OCI-LY3 (cell line): ENCODE results near the gene VTI1B.

Experiments used
- H2AFZ ChIP-seq: fragments of 200-600, 300-600 bp; shearing (Covaris generic); 2 replicates; pipeline ENCODE4 v1.6.0; 2014; ENCODE audit warnings: antibody characterized with exemption, low read depth, low read length
- H3K27ac ChIP-seq: fragments of 200-600, 300-600 bp; sonication (generic); 2 replicates; pipeline ENCODE4 v1.5.1; 2014; ENCODE audit warnings: mild to moderate bottlenecking, low read length, moderate library complexity, mixed read lengths
- H3K27me3 ChIP-seq: fragments of 200-600, 300-600 bp; sonication (generic); 2 replicates; pipeline ENCODE4 v1.6.1; 2014; ENCODE audit warnings: low read depth, low read length, mixed read lengths
- H3K36me3 ChIP-seq: fragments of 200-600, 300-600 bp; sonication (generic); replicated peaks from 2 replicates; pipeline ENCODE3; 2014; ENCODE audit warnings: low read depth, low read length, mixed read lengths
- H3K4me1 ChIP-seq: fragments of 300-600, 200-600 bp; sonication (generic); 2 replicates; pipeline ENCODE4 v1.6.1; 2014; ENCODE audit warnings: low read length, mixed read lengths
- H3K4me2 ChIP-seq: fragments of 200-600, 300-600 bp; sonication (generic); 2 replicates; pipeline ENCODE4 v1.6.1; 2014; ENCODE audit warnings: low read length, mixed read lengths
- H3K4me3 ChIP-seq: fragments of 300-600, 200-600 bp; sonication (generic); 2 replicates; pipeline ENCODE4 v1.5.1; 2014; ENCODE audit warnings: antibody characterized with exemption, mild to moderate bottlenecking, low read length, moderate library complexity
- H3K79me2 ChIP-seq: fragments of 300-600, 200-600 bp; shearing (Covaris generic); 2 replicates; pipeline ENCODE4 v1.6.1; 2014; ENCODE audit warnings: mild to moderate bottlenecking, low read length, mixed read lengths
- H3K9ac ChIP-seq: fragments of 300-600, 200-600 bp; shearing (Covaris generic); 2 replicates; pipeline ENCODE4 v1.6.0; 2014; ENCODE audit warnings: mild to moderate bottlenecking, low read length, moderate library complexity
- H3K9me3 ChIP-seq: fragments of 200-600, 300-600 bp; shearing (Covaris generic); 2 replicates; pipeline ENCODE4 v1.6.1; 2014; ENCODE audit warnings: low read length, mixed read lengths; ENCODE audit not compliant: insufficient read depth
- H4K20me1 ChIP-seq: fragments of 200-600, 300-600 bp; sonication (generic); 2 replicates; pipeline ENCODE4 v1.6.1; 2016; ENCODE audit warnings: low read length, mixed read lengths; ENCODE audit not compliant: insufficient read depth
- EZH2phosphoT487 ChIP-seq: fragments of 200-600 bp; shearing (Covaris generic); IDR thresholded peaks from 2 replicates; pipeline ENCODE4 v1.6.1; 2018; ENCODE audit warnings: antibody characterized with exemption, mixed run types, low read depth
- TF ChIP-seq, protein P1 (sequence below): fragments of 200-600, 300-600 bp; sonication (generic); IDR thresholded peaks from 2 replicates; pipeline ENCODE4 v1.5.1; 2014; ENCODE audit warnings: antibody characterized with exemption, low read length, low read depth

VTI1B gene

DNA sequence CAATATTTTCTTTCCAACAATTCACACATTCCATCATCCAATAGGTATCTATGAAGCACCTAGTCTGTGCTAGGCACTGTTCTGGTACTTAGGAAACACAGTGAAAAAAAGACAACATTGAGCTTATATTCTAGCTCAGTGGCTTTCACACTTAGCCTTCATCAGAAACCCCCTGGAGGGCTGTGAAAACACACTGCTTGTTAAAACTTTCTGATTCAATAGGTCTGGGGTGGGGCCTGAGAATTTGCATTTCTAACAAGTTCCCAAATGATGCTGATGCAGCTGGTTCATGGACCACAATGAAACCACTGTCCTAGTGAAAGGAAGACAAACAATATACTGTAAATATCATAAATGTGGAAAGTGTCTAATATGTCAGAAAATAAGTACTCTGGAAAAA is 5.9 kb downstream of the VTI1B start:
- Histone ChIP-seq H3K4me2 (no peak overlapping the region), H3K4me1 (peaks cover 13% of the 10 kb centered on the region), H4K20me1 (peaks cover 11% of the 10 kb centered on the region; the same call in 1 of the 2 replicates), H2AFZ (no peak overlapping the region), H3K36me3 (no peaks in the 10 kb centered on the region), H3K27me3 (no peaks in the 10 kb centered on the region), H3K4me3 (no peak overlapping the region), H3K79me2 (peaks cover 29% of the 10 kb centered on the region), H3K9me3 (no peaks in the 10 kb centered on the region), H3K9ac (no peak overlapping the region), H3K27ac (no peak overlapping the region)
- TF ChIP-seq EZH2phosphoT487, result no peak

DNA sequence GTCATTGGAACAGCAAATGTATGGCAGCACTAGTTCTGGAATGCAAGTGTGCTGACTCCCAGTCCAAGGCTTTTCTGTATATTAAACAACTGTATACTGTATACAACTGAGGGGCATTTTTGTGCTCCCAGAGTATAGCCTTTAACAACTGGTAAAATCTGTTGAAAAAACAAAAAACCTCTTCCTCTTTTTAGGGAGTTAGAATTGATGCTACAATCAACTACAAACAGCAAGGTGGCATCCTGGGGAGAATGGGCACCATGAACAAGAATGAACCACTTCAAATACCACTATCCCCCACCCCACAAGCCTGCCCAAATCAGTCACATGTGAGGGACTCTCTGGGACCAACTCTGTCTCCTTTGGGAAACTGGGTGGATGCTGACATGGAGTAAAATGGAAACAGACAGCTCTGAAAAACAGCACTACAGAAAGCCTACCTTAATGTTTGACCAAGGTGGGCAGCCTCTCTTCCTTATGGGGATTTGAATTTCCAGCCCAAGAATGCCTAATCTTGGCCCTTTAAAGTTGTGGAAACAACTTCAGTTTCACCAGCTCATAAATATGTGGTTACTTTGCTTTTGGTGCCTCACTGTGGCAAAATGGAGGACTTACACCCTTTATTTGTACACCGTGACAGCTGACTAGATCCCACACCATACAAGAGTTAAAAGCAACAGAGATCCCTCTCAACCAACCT is 7.5 kb downstream of the VTI1B start:
- Histone ChIP-seq H3K4me3 (no peak overlapping the region), H3K4me2 (no peak overlapping the region), H3K9me3 (no peaks in the 10 kb centered on the region), H3K36me3 (no peaks in the 10 kb centered on the region), H3K27me3 (no peaks in the 10 kb centered on the region), H3K9ac (no peak overlapping the region), H4K20me1 (peaks cover 11% of the 10 kb centered on the region; the same call in 1 of the 2 replicates), H3K4me1 (peaks cover 10% of the 10 kb centered on the region), H3K27ac (no peak overlapping the region), H3K79me2 (peaks cover 18% of the 10 kb centered on the region), H2AFZ (no peak overlapping the region)
- TF ChIP-seq, protein P1, sequence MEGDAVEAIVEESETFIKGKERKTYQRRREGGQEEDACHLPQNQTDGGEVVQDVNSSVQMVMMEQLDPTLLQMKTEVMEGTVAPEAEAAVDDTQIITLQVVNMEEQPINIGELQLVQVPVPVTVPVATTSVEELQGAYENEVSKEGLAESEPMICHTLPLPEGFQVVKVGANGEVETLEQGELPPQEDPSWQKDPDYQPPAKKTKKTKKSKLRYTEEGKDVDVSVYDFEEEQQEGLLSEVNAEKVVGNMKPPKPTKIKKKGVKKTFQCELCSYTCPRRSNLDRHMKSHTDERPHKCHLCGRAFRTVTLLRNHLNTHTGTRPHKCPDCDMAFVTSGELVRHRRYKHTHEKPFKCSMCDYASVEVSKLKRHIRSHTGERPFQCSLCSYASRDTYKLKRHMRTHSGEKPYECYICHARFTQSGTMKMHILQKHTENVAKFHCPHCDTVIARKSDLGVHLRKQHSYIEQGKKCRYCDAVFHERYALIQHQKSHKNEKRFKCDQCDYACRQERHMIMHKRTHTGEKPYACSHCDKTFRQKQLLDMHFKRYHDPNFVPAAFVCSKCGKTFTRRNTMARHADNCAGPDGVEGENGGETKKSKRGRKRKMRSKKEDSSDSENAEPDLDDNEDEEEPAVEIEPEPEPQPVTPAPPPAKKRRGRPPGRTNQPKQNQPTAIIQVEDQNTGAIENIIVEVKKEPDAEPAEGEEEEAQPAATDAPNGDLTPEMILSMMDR, result peak; percentile 69
- TF ChIP-seq EZH2phosphoT487, result no peak

DNA sequence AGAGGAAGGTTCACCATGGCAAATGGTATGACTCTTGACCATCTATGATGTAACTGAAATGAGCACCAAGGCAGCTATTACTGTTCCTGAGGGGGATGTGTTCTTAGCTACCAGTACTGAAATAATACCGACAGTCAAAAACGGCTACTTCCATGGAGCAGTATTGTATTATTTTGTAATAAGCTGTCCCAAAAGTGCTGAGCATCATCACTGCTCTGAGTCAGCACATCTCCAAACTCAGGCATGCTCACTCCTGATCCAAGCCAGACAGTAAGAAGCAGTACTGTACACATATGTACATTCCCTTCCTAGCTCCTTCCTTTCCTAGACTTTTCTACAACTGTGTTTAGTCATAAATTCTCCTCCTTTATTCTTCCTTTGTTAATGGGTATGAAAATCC is 8.6 kb downstream of the VTI1B start:
- TF ChIP-seq EZH2phosphoT487, result no peak
- H3K4me3 ChIP-seq, result no peak overlapping the region

DNA sequence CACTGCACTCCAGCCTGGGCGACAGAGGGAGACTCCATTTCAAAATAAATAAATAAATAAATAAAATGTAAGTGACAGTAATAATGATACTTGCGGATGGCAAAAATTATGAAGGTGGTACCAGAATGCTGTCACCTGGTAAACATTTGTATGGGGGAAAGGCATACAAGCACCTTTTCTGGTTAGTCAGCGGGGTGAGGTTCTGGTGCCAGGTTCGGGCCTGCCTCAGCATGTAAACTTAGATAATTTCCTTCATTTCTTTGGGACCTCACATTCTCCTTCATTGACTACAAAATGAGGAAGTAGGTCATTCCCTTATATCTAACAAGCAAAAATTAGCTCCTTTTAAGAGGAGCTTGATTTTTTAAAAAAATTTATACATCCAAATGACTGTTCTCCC is 10.8 kb downstream of the VTI1B start:
- H3K4me2 ChIP-seq, result no peak overlapping the region
- peaks cover 11% of the 10 kb centered on the region; the same call in 1 of the 2 replicates for H4K20me1 ChIP-seq
- no peak overlapping the region for H3K4me3 ChIP-seq
- no peaks in the 10 kb centered on the region for H3K27me3 ChIP-seq
- H3K9me3 ChIP-seq, result no peaks in the 10 kb centered on the region
- H3K36me3 ChIP-seq, result peaks cover 5% of the 10 kb centered on the region
- TF ChIP-seq, protein P1, result no peak
- no peak for TF ChIP-seq EZH2phosphoT487
- no peak overlapping the region for H3K27ac ChIP-seq
- peaks cover 18% of the 10 kb centered on the region for H3K79me2 ChIP-seq
- no peak overlapping the region for H2AFZ ChIP-seq
- no peak overlapping the region for H3K9ac ChIP-seq
- H3K4me1 ChIP-seq, result peaks cover 8% of the 10 kb centered on the region

More for the DNA sequence above, 8.6 kb downstream of the VTI1B start:
- H4K20me1 ChIP-seq, result peaks cover 11% of the 10 kb centered on the region; the same call in 1 of the 2 replicates
- H3K27ac ChIP-seq, result no peak overlapping the region
- H3K9me3 ChIP-seq, result no peaks in the 10 kb centered on the region
- H3K4me1 ChIP-seq, result peaks cover 10% of the 10 kb centered on the region
- no peaks in the 10 kb centered on the region for H3K36me3 ChIP-seq
- H3K27me3 ChIP-seq, result no peaks in the 10 kb centered on the region
- H3K4me2 ChIP-seq, result no peak overlapping the region
- no peak overlapping the region for H2AFZ ChIP-seq
- no peak overlapping the region for H3K9ac ChIP-seq
- peaks cover 18% of the 10 kb centered on the region for H3K79me2 ChIP-seq

DNA sequence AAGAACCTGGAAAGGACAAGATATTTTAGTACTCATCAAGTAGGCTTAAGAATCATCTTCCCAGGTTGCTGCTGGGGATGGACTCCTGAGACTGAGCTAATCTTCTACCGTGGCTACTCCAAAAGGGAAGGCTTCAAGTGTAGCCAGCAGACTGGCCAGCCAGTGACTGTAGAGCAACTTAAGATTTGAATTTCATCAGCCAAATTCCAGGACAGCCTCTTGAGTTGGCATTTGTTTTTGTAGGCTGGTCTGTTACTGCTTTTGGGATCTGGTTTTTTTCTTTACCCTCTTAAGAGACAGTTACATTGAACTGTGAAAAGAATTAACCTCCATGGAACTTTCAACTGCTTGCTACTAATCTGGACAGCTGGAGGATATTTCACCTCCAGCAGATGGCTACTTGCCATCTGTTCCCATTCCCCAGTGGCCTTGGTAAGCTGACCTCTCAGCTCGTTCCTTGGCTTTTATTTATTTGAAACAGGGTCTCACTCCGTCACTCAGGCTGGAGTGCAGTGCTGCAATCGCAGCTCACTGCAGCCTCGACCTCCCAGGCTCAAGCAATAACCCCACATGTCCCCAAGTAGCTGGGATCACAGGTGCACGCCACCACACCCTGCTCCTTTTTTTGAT is 20.7 kb downstream of the VTI1B start:
- Histone ChIP-seq H3K4me1 (peaks cover 16% of the 10 kb centered on the region), H2AFZ (no peak overlapping the region), H3K9ac (no peak overlapping the region), H4K20me1 (no peaks in the 10 kb centered on the region), H3K9me3 (no peaks in the 10 kb centered on the region), H3K4me2 (no peak overlapping the region), H3K4me3 (no peak overlapping the region), H3K79me2 (no peaks in the 10 kb centered on the region), H3K27ac (no peak overlapping the region), H3K36me3 (peaks cover 42% of the 10 kb centered on the region), H3K27me3 (no peaks in the 10 kb centered on the region)
- TF ChIP-seq EZH2phosphoT487, result no peak
- TF ChIP-seq, protein P1, result no peak
